GM12878 (cell line): Measurements from ENCODE around the gene F13A1. TPM values are rescaled to one million over a fixed set of nuclear protein-coding genes. Genes with fewer than 3 reads are reported as not detected.

Experiments used
- ATAC-seq: fragments of 200-7000 bp; cut with Tn5 transposase; 3 replicates; pipeline ENCODE4 v1.9.1; 2020; ENCODE audit warnings: mild to moderate bottlenecking, moderate library complexity
- BruUV-seq: library from RNA; stranded (reverse); fragments of 400-500 nt; replicated peaks from 2 replicates; lab custom pipeline; 2021; lab: Mats Ljungman, UMichigan
- CTCF ChIA-PET: fragments of 300-600 bp; sonication (Branson Sonifier 250); formaldehyde crosslinking; extraction: SDS; loops from one replicate; lab custom pipeline; 2021; ENCODE audit warnings: inconsistent platforms; lab: Yijun Ruan, JAX
- POLR2A ChIA-PET: fragments of 350-600 bp; formaldehyde crosslinking; extraction: SDS; loops from one replicate; lab custom pipeline; 2021; ENCODE audit warnings: inconsistent platforms; lab: Charles Lee
- RAD21 ChIA-PET: fragments of 300-600 bp; sonication (Branson Sonifier 250); formaldehyde crosslinking; loops from one replicate; lab custom pipeline; 2023; ENCODE audit warnings: antibody characterized with exemption; ENCODE audit not compliant: unreplicated experiment; lab: Charles Lee
- SMC1A ChIA-PET: fragments of 300-600 bp; sonication (Branson Sonifier 250); formaldehyde crosslinking; loops from one replicate; lab custom pipeline; 2023; ENCODE audit not compliant: unreplicated experiment, uncharacterized antibody; lab: Charles Lee
- DNase-seq: peaks from one replicate; pipeline ENCODE4 v3.0.0-alpha.2; 2011; ENCODE audit warnings: low read depth, low spot score
- FAIRE-seq: peaks from 3 replicates; lab custom pipeline; 2011; peaks lifted over from hg19 to GRCh38; lab: Jason Lieb, UNC
- H2AFZ ChIP-seq: 2 replicates; pipeline ENCODE4 v1.6.0; 2011; ENCODE audit warnings: low read depth, low read length, control low read depth; ENCODE audit not compliant: control insufficient read depth
- H3K27ac ChIP-seq: 2 replicates; pipeline ENCODE4 v1.5.1; 2011; ENCODE audit warnings: control low read depth; ENCODE audit not compliant: control insufficient read depth, insufficient read depth
- H3K27me3 ChIP-seq, 2 experiments: replicated peaks in 1 of 2; 2 replicates each; pipeline versions ENCODE4 v1.6.0 to v1.6.1; 2011; ENCODE audit warnings: low read length in 1 of 2; ENCODE audit not compliant: control insufficient read depth in 2 of 2, insufficient read depth in 2 of 2
- H3K36me3 ChIP-seq, 2 experiments: 2 replicates each; pipeline ENCODE4 v1.5.1; 2011; ENCODE audit warnings: low read length in 1 of 2; ENCODE audit not compliant: control insufficient read depth in 2 of 2, insufficient read depth in 2 of 2
- H3K4me1 ChIP-seq: 2 replicates; pipeline ENCODE4 v1.6.1; 2011; ENCODE audit warnings: mild to moderate bottlenecking, low read length, moderate library complexity, mixed read lengths; ENCODE audit not compliant: control insufficient read depth, insufficient read depth
- H3K4me2 ChIP-seq: 2 replicates; pipeline ENCODE4 v1.6.0; 2011; ENCODE audit warnings: control low read depth; ENCODE audit not compliant: control insufficient read depth, insufficient read depth
- H3K4me3 ChIP-seq: fragments of 200-600 bp; sonication (generic); 2 replicates; pipeline ENCODE4 v1.5.1; 2016
- H3K79me2 ChIP-seq: 2 replicates; pipeline ENCODE4 v1.6.0; 2011; ENCODE audit warnings: low read length; ENCODE audit not compliant: control insufficient read depth, insufficient read depth
- H3K9ac ChIP-seq: 2 replicates; pipeline ENCODE4 v1.8.0; 2011; ENCODE audit warnings: low read length, control low read depth, mixed read lengths; ENCODE audit not compliant: control insufficient read depth, insufficient read depth
- H3K9me3 ChIP-seq: replicated peaks from 3 replicates; pipeline ENCODE4 v1.5.1; 2011; ENCODE audit warnings: mild to moderate bottlenecking, low read length; ENCODE audit not compliant: control insufficient read depth, insufficient read depth
- H4K20me1 ChIP-seq: 2 replicates; pipeline ENCODE4 v1.6.0; 2011; ENCODE audit not compliant: control insufficient read depth, insufficient read depth
- BHLHE40 ChIP-seq, 2 experiments: fragments of 450-650 bp in 1 of 2; IDR thresholded peaks; 2 replicates each; pipeline ENCODE4 v1.6.1; 2011 to 2017; ENCODE audit warnings: low read depth in 2 of 2, borderline replicate concordance in 1 of 2, improper control_type of control experiment in 1 of 2, low read length in 1 of 2, mild to moderate bottlenecking in 1 of 2
- CBX3 ChIP-seq: fragments of 200-600 bp; sonication (generic); IDR thresholded peaks from 2 replicates; pipeline ENCODE4 v1.6.1; 2016; ENCODE audit warnings: low read depth, borderline replicate concordance
- CHD4 ChIP-seq: fragments of 200-600 bp; sonication (generic); IDR thresholded peaks from 2 replicates; pipeline ENCODE4 v1.6.1; 2016; ENCODE audit warnings: mild to moderate bottlenecking
- CREB1 ChIP-seq: IDR thresholded peaks from 2 replicates; pipeline ENCODE4 v1.6.1; 2012; ENCODE audit warnings: low read depth, mild to moderate bottlenecking, inconsistent platforms
- HDAC6 ChIP-seq: fragments of 200-600 bp; sonication (generic); IDR thresholded peaks from one replicate; pipeline ENCODE4 v1.8.0; 2017; ENCODE audit warnings: antibody characterized with exemption; ENCODE audit not compliant: unreplicated experiment
- IRF4 ChIP-seq: IDR thresholded peaks from 2 replicates; pipeline ENCODE4 v1.6.1; 2011; ENCODE audit warnings: low read depth, low read length
- NFIC ChIP-seq: IDR thresholded peaks from 2 replicates; pipeline ENCODE4 v1.6.1; 2012; ENCODE audit warnings: low read depth, mild to moderate bottlenecking, inconsistent platforms, low read length, moderate library complexity
- RB1 ChIP-seq: fragments of 450-650 bp; formaldehyde crosslinking; IDR thresholded peaks from 2 replicates; pipeline ENCODE4 v1.6.1; 2017; ENCODE audit warnings: mild to moderate bottlenecking, borderline replicate concordance
- SMAD1 ChIP-seq: fragments of 450-650 bp; IDR thresholded peaks from 2 replicates; pipeline ENCODE4 v1.6.1; 2018; ENCODE audit warnings: mild to moderate bottlenecking, low read depth; ENCODE audit not compliant: partially characterized antibody
- SRF ChIP-seq, 2 experiments: IDR thresholded peaks; 2 replicates each; pipeline ENCODE4 v1.6.1; 2011; ENCODE audit warnings: low read depth in 2 of 2, low read length in 2 of 2, mild to moderate bottlenecking in 1 of 2, moderate library complexity in 1 of 2
- TBL1XR1 ChIP-seq: IDR thresholded peaks from 2 replicates; pipeline ENCODE4 v1.6.1; 2012; ENCODE audit warnings: low read depth, low read length, improper control_type of control experiment
- YBX1 ChIP-seq: fragments of 450-650 bp; IDR thresholded peaks from 2 replicates; pipeline ENCODE4 v1.6.1; 2016; ENCODE audit warnings: antibody characterized with exemption
- ZNF384 ChIP-seq: IDR thresholded peaks from 2 replicates; pipeline ENCODE4 v1.6.1; 2012; ENCODE audit warnings: low read depth, mild to moderate bottlenecking, low read length, improper control_type of control experiment, borderline replicate concordance
- WGBS: methylation state at CpG from one replicate; pipeline ENCODE4 v1.1.6; 2016; ENCODE audit warnings: low lambda C conversion rate; ENCODE audit not compliant: insufficient replicate concordance, insufficient coverage; ENCODE audit errors: missing lambda C conversion rate; 5-methylcytosine and 5-hydroxymethylcytosine counted together
- in situ Hi-C: fragments of 300-500 bp; cut with MboI; formaldehyde crosslinking; loops from 9 replicates; pipeline ENCODE4 v1.14.3; 2018; ENCODE audit warnings: mixed read lengths
- intact Hi-C: fragments of 100-400 bp; cut with micrococcal nuclease; formaldehyde crosslinking; loops from one replicate; pipeline ENCODE4 v1.14.2; 2022; ENCODE audit not compliant: unreplicated experiment
- polyA plus RNA-seq, 11 experiments: library from polyadenylated mRNA; depleted of rRNA in 4 of 11; unstranded in 6 of 11; stranded (reverse) in 5 of 11; fragments of >200 nt; fragmentation: Nextera tagmentation in 4 of 11; fragmentation: Illumina TruSeq in 1 of 11; extraction: Ambion mirVana in 4 of 11; extraction: Trizol in 1 of 11; gene quantifications; 1 replicate in 1 of 11; 2 replicates in 10 of 11; pipeline versions ENCODE4 v1.2.1 to v1.2.3, GENCODE V29; 2011 to 2016; ENCODE audit warnings: inconsistent platforms in 2 of 11, missing spikeins in 2 of 11, low read depth in 1 of 11
- total RNA-seq, 4 experiments: library from RNA; depleted of rRNA in 3 of 4; stranded (reverse); fragments of >200 nt in 3 of 4; fragmentation: Illumina TruSeq in 1 of 4; extraction: Trizol in 1 of 4; gene quantifications; 2 replicates each; pipeline versions ENCODE4 v1.2.1 to v1.2.3, GENCODE V29; 2013 to 2021
- TF ChIP-seq, protein P1 (sequence below): IDR thresholded peaks from 2 replicates; pipeline ENCODE4 v1.6.1; 2011; ENCODE audit warnings: low read depth, mild to moderate bottlenecking, low read length, moderate library complexity, borderline replicate concordance; ENCODE audit errors: extremely low read depth
- TF ChIP-seq, protein P2 (sequence below): fragments of 450-650 bp; IDR thresholded peaks from 2 replicates; pipeline ENCODE4 v1.6.1; 2017; ENCODE audit warnings: mild to moderate bottlenecking, low read depth, inconsistent platforms; ENCODE audit not compliant: poor library complexity, severe bottlenecking

Gene F13A1
- total and polyA plus RNA-seq, 10 of the 15 experiments (the other 5 are each of a cell fraction or from before 2014, with no cell fraction given) = 0.48 to 1.8 (median 1.0) TPM

DNA sequence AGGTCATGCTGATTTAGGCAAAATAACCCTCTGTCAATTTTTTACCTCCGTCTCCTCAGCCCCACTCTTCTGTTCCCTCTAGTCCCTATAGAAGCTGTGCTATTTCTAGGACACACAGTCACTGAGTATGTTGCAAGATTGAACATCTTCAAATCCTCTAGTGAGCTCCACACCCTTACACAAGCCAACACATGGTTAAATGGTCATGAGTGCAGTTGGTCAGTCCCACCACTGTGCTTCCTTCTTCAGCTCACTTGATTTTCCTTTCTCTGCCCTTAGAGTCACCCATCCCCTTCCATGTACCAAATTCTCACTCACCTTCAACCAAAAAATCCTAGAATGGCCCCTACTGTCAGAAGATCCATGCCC lies 48.2 kb upstream of the F13A1 start:
- no peaks in the 10 kb centered on the region for H3K4me1 ChIP-seq
- no peak overlapping the region for H2AFZ ChIP-seq
- intact Hi-C loops = no loop called here
- H3K9me3 ChIP-seq = no peaks in the 10 kb centered on the region; the same call in 1 of the 3 replicates
- SMC1A ChIA-PET = no interaction called here
- no peak for ATAC-seq
- no peak overlapping the region for H3K27ac ChIP-seq
- RAD21 ChIA-PET = interaction anchor here (0.6 kb wide), 1 partner anchor 24 kb away, joined by 3 read pairs; no protein-coding TSS in a partner anchor
- FAIRE-seq = no peak
- no peak overlapping the region for H3K4me3 ChIP-seq
- no peak for DNase-seq
- no peaks in the 10 kb centered on the region for H3K27me3 ChIP-seq
- no peak overlapping the region for H3K4me2 ChIP-seq
- no peaks in the 10 kb centered on the region for H4K20me1 ChIP-seq
- no TSS peak for BruUV-seq
- H3K36me3 ChIP-seq = peaks cover 2 to 3% of the 10 kb centered on the region in 2 experiments; a peak in 2 of 4 replicates
- no peaks in the 10 kb centered on the region for H3K79me2 ChIP-seq
- WGBS = 100% methylated on average over 1 of the region's 1 CpG
- in situ Hi-C loops = no loop called here
- CTCF ChIA-PET = interaction anchor here (0.5 kb wide), 1 partner anchor 46 kb away, joined by 3 read pairs; no protein-coding TSS in a partner anchor
- no peak overlapping the region for H3K9ac ChIP-seq
- POLR2A ChIA-PET = no interaction called here
- TF ChIP-seq IRF4 (no peak), ZNF384 (no peak), HDAC6 (no peak), SMAD1 (no peak)

- H3K27ac ChIP-seq = no peak overlapping the region
- WGBS = 97% methylated on average over 3 of the region's 3 CpGs
- peaks cover 2 to 3% of the 10 kb centered on the region in 2 experiments; a peak in 2 of 4 replicates for H3K36me3 ChIP-seq
- ChIA-PET RAD21 (no interaction called here), CTCF (interaction anchor here (0.5 kb wide), 1 partner anchor 47 kb away, joined by 3 read pairs; no protein-coding TSS in a partner anchor), POLR2A (no interaction called here), SMC1A (no interaction called here)
- H3K79me2 ChIP-seq = no peaks in the 10 kb centered on the region
- no peaks in the 10 kb centered on the region for H3K27me3 ChIP-seq
- no peak overlapping the region for H3K4me2 ChIP-seq
- H3K9me3 ChIP-seq = no peaks in the 10 kb centered on the region; the same call in 1 of the 3 replicates
- no peak overlapping the region for H3K9ac ChIP-seq
- no TSS peak for BruUV-seq
- H3K4me3 ChIP-seq = no peak overlapping the region
- DNase-seq (no peak), ATAC-seq (no peak), FAIRE-seq (no peak)
- intact Hi-C loops (no loop called here), in situ Hi-C loops (no loop called here)
- H2AFZ ChIP-seq = no peak overlapping the region
- no peaks in the 10 kb centered on the region for H4K20me1 ChIP-seq
- H3K4me1 ChIP-seq = no peaks in the 10 kb centered on the region
- no peak for TF ChIP-seq IRF4
- TF ChIP-seq NFIC = no peak
- no peak for TF ChIP-seq YBX1
- no peak for TF ChIP-seq CHD4
- TF ChIP-seq, protein P1, sequence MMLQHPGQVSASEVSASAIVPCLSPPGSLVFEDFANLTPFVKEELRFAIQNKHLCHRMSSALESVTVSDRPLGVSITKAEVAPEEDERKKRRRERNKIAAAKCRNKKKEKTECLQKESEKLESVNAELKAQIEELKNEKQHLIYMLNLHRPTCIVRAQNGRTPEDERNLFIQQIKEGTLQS = no peak
- no peak for TF ChIP-seq RB1
- TF ChIP-seq, protein P2, sequence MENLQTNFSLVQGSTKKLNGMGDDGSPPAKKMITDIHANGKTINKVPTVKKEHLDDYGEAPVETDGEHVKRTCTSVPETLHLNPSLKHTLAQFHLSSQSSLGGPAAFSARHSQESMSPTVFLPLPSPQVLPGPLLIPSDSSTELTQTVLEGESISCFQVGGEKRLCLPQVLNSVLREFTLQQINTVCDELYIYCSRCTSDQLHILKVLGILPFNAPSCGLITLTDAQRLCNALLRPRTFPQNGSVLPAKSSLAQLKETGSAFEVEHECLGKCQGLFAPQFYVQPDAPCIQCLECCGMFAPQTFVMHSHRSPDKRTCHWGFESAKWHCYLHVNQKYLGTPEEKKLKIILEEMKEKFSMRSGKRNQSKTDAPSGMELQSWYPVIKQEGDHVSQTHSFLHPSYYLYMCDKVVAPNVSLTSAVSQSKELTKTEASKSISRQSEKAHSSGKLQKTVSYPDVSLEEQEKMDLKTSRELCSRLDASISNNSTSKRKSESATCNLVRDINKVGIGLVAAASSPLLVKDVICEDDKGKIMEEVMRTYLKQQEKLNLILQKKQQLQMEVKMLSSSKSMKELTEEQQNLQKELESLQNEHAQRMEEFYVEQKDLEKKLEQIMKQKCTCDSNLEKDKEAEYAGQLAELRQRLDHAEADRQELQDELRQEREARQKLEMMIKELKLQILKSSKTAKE = no peak
- TF ChIP-seq TBL1XR1 = no peak
- no peak for TF ChIP-seq CBX3
- no peak for TF ChIP-seq SRF (IDR thresholded peaks at IDR 0.05; ENCODE audit: low read depth in 2 of 2, low read length in 2 of 2)
- TF ChIP-seq CREB1 = no peak
- TF ChIP-seq BHLHE40 (IDR thresholded peaks at IDR 0.05; ENCODE audit: borderline replicate concordance in 1 of 2, low read depth in 2 of 2, low read length in 1 of 2) = no peak
Measured at GRCh38 chr6:6368040-6368683, 47.7 kb upstream of the F13A1 start.
